ENCODE results near the gene INHBC.

The INHBC gene

DNA sequence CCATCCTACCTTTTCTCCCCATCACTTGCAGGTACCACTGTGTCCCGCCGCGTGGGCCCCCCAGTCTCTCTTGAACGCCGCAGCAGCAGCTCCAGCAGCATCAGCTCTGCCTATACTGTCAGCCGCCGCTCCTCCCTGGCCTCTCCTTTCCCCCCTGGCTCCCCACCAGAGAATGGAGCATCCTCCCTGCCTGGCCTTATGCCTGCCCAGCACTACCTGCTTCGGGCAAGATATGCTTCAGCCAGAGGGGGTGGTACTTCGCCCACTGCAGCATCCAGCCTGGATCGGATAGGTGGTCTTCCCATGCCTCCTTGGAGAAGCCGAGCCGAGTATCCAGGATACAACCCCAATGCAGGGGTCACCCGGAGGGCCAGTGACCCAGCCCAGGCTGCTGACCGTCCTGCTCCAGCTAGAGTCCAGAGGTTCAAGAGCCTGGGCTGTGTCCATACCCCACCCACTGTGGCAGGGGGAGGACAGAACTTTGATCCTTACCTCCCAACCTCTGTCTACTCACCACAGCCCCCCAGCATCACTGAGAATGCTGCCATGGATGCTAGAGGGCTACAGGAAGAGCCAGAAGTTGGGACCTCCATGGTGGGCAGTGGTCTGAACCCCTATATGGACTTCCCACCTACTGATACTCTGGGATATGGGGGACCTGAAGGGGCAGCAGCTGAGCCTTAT, 35.8 kb downstream of the INHBC start:
- DNase-seq: no peak

DNA sequence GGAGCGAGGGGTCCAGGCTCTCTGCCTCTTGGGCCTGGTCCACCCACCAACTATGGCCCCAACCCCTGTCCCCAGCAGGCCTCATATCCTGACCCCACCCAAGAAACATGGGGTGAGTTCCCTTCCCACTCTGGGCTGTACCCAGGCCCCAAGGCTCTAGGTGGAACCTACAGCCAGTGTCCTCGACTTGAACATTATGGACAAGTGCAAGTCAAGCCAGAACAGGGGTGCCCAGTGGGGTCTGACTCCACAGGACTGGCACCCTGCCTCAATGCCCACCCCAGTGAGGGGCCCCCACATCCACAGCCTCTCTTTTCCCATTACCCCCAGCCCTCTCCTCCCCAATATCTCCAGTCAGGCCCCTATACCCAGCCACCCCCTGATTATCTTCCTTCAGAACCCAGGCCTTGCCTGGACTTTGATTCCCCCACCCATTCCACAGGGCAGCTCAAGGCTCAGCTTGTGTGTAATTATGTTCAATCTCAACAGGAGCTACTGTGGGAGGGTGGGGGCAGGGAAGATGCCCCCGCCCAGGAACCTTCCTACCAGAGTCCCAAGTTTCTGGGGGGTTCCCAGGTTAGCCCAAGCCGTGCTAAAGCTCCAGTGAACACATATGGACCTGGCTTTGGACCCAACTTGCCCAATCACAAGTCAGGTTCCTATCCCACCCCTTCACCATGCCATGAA, 36.5 kb downstream of the INHBC start:
- DNase-seq: no peak

DNA sequence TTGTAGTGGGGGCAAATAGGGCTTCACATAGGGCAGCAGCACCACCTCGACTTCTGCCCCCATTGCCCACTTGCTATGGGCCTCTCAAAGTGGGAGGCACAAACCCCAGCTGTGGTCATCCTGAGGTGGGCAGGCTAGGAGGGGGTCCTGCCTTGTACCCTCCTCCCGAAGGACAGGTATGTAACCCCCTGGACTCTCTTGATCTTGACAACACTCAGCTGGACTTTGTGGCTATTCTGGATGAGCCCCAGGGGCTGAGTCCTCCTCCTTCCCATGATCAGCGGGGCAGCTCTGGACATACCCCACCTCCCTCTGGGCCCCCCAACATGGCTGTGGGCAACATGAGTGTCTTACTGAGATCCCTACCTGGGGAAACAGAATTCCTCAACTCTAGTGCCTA, 37.1 kb downstream of the INHBC start:
- no peak for DNase-seq

DNA sequence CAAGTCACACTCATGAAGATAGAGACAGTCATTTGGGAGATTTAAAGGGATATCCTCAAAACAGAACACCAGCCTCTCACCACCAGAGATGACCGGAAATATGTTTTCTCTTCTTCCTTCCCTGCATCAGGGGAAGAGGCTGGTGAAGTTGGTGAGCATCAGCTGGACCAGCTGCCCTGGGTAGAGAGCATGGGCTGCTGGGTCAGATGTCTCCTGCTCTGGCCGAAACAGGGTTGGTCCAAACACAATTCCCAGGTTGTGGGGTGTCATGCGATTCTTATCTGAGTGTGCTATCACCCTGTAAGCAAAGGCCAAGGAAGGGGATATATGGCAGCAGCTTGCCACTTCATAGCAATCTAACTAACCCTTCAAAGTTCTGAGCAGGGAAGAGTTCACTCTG, 37.8 kb downstream of the INHBC start:
- DNase-seq: no peak

DNA sequence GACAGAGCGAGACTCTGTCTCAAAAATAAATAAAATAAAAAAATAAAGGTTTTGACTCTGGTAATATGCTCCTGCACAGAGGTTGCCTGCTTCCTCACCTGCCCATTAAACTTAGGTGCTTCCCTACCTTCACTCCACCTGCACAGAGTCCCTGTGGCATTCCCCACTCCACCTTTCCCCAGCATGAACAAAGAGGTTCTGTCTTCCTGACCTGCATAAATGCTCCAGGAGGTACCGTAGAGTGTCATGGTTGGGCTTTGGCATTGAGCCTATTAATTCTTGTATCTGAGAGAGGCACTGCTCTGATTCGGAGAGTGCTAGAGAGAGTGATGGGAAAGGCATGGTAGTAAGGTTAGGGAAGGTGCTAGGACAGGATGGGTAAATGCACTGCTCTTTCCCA, 38.8 kb downstream of the INHBC start:
- no peak for DNase-seq

DNA sequence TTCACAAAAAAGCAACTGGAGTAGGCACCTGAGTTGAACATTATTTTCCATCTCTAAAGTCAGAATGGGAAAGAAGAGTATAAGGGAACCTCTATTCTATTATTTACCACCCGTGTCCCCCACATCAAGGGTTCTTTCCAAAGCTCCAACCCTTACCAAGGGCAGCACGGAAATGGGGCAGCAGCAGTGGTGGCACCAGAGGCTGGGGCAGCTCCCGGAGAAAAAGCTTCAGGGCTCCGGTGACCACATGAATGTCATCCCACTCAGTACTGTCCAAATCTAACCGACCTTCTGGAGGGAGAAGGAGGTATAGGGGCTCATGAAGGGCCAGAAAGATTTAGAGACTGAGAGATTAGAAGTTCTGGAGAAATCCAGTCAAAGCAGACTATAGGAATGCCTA, 39.3 kb downstream of the INHBC start:
- DNase-seq: no peak

DNA sequence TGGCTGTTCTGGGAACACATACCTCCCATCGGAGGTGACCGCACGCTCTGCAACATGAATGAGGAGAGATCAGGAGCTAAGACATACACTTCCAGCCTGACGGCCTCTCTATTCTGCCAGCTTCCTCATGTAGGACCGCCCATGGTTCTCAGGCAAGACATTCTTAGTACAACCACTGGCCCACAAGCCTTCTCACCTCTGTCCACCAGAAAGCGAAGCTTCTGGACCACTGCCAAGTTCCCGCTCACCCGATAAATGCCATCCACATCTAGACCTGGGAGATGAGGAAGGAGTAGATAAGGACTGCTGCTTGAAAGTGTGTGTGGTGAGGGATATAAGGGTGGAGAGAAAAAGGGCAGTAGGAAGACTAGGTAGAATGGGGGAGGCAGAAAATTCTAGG, 39.8 kb downstream of the INHBC start:
- DNase-seq: no peak

DNA sequence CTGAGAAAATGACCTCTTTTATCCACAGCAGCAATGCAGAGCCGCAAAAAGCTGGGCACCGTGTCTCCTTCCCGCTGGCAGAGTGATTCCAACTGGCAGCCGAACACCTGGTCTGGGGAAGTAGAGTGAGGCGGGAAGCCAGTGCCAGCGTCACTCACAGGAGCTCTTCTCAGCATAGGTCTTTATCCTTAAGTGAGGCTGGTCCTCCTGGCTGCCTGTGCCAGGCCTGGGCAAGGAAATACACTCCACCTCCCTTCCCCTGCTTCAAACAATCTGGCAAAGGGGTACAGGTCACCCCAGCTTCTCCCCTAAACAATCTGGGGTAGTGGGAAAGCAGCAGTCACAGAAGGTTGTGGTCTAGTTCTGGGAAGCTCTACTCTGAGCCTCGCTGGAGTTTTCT, 40.3 kb downstream of the INHBC start:
- no peak for DNase-seq

DNA sequence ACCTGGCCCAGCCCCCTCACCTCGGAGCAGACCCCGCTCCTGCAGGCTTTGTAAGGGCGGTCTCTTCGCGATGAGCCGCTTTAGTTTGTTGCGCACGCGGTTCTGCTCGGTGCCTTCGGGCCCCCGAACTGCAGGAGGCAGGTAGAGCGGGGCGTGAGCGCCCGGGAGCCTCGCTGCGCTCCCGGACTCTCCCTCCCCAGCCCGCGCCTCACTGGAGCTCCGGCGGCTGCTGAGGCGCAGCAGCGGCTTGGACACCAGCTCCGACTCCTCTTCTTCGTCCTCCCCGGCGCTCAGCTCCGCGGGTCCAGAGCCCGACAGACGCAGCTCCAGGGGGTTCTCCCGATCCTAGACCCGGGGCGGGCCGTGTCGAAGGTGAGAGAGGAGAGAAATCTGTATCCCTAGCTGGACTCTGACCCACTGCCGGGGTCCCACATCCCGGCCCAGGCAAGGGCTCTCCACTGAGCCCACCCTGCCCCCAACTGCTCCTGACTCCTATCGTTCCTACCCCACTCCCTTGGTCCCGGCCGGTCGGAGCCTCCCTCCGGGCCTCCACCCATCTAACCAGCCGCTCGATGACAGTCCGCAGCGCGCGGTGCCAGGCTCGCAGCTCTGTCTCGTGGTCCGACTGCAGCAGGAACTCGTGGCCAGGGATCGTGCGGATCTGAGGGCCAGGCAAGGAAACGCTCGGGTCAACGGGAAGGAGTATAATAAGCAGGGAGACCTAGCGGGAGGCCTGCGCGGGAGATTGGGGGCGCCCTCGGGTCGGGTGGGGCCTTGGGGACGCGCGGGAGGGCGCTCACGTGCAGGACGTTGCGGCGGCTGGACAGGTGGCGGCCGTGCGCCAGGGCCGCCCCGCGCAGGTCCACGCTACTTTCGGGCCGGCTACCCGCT, 40.9 kb downstream of the INHBC start:
- no peak for DNase-seq

DNA sequence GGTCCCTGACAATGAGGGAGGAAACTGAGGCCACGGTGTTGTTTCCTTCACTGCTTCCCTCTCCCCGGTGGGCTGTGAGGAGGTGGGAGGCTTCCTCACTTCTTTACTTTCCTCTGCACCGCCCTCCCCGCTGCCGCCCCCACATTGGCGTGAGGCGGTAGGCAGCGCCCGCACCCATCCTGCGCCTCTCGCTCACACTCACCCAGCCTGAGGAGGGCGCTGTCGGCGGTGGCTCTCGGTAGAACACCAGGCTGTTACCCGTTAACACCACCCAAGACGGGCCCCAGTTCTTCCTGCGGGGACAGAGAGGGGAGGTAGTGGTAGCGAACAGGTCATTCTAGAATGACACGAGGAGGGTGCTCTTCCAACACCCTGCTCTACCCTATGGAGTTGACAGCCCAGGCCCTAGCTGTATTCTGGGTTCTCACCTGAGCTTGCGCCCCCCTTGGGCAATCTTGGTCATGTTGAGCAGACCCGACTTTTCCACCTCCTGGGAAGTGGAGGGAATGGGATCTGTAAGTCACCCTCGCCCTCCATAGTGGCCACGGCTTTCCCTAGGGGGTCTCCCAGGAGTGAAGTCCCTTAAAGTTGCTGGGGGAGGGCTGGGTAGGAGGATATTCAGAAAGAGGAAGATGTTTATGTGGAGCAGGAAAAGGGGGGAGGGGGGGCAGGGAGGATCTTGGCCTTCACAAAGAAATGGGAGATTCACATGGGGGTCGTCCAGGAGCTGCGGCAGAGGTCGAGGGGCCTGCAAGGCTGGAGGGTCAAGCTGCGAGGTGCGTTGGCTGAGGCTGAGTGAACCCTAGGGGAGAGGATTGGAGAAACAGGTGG, 41.8 kb downstream of the INHBC start:
- no peak for DNase-seq

DNA sequence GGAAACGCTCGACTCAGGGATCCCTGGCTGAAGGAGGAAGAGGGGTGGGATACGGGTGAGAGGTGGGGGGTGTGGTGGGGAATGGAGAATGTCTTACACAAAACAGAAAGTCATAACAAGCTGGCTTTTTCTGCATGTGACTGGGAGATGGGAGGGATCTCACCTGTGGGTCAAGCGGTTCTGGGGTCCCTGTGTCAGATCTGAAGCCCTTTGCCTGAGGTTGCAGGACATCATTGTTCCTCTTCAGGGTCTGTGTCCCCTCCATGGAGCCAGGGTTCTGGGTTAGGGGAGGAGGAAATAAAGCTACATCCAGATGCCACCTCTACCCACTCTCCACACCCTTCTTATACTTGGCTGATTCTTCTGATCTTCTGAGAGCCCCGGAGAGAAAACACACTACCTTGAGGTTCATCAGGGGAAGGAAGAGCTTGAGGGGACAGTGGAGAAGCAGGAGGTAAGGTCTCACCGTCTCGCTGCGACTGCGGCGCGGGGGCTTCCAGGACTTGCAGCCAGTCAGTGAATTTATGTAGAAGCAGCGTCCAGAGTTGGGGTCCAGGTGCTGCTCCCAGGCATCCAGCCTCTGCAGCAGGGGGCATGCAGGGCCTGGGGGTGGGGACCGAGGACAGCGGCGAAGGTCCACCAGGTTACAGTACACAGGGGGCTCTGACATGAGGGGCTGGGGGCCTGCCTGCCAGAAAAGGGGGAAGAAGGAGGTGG, 42.6 kb downstream of the INHBC start:
- DNase-seq: no peak

DNA sequence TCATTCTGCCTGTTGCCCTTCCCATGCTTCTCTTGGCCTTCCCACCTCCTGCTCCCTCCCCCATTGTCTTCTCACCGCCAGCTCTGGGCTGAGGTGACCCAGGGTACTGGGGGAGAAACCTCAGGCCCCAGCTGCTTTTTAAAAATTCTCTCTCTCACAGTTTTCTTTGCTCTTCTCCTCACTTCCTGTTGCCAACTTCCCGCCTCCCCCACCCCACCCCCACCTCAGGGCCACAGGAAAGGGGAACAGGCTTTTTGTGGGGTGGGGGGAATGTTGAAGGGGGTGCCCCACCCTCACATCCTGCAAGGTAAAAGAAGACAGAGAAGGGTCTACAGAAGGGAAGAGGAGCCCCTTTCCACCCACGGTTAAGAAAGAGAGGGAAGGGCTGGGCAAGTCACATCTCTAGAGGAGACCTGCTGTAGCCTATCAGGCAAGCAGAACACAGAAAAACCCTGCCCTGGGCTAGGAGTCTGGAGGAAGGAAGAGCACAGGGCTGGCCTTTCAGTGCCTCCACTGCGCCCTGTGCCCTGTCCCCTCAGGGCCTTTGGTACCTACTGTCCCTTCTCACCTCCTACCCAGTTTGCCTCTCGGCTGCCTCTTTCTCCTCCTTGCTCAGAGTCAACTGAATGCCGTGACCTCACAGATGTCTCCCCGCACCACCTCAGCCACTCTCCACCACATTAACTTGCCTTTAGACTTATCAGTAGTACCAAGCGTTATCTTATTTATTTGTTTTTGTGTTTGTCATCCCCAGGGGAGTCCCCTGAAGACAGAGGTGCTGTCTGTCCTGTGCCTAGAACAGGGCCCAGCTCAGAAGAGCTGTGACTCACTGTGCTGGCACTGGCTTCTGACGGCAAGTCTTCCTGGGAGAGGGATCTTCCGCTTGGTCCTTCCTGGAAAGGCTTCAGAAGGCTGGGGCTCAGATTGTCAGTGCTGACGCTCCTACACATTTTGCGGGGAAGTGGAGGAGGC, 43.4 kb downstream of the INHBC start:
- DNase-seq: no peak

DNA sequence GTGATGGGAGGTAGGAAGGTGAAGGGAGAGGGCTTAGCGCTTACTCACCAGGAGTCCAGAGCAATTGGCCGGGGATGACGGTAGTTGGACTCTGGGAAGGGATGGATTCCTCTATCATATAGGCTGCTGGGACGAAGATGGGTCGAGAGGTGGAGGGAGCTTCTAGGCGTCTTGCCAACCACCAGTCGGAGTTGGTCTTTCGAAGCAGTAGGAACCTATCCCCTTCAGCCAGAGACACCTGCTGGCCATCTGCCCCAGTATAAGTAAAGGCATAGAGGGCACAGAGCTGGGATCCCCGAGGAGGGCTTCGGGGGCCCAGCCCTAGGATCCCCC, 44.4 kb downstream of the INHBC start:
- DNase-seq: no peak

DNA sequence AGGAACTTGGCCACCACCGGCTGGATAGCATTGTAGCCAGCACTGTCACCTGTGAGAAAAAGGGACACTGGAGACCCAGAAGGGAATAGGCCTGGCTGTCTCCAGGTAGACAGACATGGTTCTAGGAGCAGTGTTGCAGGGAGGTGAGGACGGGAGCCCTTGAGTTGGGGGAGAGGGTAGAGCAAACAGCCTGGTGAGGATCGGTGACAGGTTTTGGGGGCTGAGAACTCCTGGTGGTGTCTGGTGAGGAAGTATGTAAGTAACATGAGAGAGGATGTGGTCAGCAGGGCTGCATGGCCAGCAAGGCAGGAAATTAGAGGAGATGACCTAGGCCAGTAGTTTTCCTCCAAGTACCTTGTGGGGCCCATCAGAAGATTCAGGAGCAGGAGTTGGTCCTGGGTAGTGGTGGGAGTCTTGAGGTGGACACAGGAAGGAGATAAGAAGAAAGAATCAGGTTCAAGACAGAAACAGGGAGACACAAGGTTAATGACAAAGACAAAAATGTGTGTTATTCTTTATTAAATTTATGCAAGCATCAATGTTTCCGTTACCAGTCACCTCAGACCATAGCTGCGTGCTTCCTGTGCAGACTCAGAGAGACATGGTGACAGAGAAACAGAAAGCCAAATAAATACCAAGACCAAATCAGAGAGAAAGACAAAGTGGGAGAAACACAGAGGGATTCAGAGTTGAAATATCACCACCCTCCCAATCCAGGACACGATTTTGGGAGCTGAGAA, 45.0 kb downstream of the INHBC start, which contains the start of gene ARHGAP9:
ARHGAP9 (minus strand) TSS at position 491 of the 740 bp plus-strand sequence; CDS start at position 31, 460 bp downstream.
- no peak for DNase-seq

DNA sequence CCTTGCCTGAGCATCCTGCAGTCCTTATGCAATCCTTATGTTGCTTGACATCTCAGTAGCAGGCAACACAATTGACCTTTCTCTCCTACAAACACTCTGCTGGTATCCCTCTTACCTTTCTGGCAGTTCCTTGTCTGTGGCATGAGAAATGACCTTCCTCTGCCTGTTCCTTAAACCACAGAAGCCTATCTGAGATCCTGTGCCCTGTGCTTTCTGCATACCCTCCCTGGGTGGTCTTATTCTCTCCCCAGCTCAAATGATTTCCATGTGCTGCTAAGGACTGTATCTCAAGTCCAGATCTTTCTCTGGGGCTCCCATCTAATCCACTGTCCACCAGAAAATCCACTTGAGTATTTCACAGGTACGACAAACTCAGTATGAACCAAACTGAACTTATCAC, 47.1 kb downstream of the INHBC start:
- no peak for DNase-seq

DNA sequence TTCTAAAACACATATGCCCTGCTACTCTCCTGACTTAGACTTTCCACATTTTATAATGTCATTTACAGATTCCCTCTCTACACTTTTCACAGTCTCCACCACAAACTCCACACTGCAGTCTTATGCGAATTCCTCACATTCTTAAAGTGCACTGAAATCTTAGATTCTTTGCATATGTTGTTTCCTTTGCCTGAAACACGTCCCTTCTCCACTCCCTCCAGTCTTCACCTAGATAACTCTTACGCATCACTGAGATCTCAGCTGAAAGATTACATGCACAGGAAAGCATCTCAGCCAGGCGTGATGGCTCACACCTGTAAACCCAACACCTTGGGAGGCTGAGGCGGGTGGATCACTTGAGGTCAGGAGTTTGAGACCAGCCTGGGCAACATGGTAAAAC, 48.9 kb downstream of the INHBC start:
- no peak for DNase-seq

DNA sequence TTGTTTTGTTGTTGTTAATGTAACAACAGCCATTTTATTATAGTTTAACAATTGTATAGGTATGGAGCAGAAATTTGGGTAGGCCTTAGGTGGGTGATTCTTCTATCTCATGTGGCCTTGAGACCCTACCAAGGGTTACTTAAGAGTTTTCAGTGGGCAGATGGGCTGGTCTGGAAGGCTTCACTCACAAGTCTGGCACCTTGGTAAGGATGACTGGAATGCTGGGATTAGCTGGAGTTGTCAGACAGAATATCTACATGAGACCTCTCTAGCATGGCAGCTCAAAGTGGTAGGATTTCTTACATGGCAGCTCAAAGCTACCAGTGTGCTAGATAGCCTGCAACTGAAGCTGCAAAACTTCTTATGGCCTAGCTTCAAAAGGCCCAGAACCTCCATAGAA, 51.1 kb downstream of the INHBC start:
- no peak for DNase-seq

DNA sequence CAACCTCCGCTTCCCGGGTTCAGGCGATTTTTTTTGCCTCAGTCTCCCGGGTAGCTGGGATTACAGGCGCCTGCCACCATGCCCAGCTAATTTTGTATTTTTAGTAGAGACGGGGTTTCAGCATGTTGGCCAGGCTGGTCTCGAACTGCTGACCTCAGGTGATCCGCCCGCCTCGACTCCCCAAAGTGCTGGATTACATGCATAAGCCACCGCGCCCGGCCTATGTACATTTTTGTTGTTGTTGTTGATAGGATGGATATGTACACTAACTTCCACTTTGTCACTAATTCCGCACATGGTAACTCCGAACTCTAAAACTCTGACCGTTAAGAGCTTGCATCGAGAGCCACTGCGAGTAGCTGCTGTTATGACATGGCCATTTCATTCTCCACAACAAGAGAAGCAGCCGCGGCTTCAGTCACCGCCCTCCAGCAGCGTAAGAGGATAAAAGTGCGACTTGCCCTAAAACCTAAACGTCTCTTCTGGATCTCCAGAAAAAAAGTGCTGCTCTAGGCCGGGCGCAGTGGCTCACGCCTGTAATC, 52.5 kb downstream of the INHBC start:
- no peak for DNase-seq

DNA sequence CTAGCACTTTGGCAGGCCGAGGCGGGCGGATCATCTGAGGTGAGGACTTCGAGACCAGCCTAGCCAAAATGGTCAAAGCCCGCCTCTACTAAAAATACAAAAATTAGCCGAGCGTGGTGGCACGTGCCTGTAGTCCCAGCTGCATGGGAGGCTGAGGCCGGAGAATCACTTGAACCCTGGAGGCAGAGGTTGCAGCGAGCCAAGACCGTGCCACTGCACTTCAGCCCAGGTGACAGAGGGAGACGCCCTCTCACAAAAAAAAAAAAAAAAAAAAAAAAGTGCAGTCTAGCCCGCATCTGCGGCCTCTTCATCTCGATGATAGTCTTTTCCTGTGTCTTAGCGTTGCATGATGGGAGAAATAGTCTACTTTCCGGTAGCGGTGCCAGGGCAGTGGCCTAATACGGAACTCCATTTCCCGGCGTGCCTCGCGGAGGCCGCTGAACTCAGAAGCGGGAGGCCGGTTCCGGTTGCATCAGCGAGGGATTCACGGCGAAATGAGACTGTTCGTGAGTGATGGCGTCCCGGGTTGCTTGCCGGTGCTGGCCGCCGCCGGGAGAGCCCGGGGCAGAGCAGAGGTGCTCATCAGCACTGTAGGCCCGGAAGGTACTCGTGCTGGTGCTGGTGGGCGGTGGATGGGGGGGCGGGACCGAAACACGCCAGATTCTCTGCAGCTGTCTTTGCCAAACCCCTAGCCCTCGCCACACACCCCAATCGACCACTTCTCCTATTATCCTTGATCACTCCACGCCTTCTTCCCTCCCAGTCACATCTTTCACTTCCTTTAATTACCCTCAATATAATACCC, 53.2 kb downstream of the INHBC start, which contains the start of gene MARS1:
MARS1 (plus strand) TSS at position 472 of the 805 bp plus-strand sequence; CDS start at position 495, 23 bp downstream.
- peak; percentile 97 for DNase-seq

Data from NCI-H2171 treated with DMSO at 0.1 percent for 48 hours (cell line).